GM12872 (cell line): ENCODE results near the gene CAPN5.

Source experiments
- CTCF ChIP-seq: IDR thresholded peaks from 3 replicates; pipeline ENCODE4 v1.5.1; 2011; ENCODE audit warnings: low read depth, mild to moderate bottlenecking, low read length, moderate library complexity; ENCODE audit not compliant: insufficient read depth

CAPN5 gene

GRCh38 chr11:77087723-77088225 is 21.0 kb downstream of the CAPN5 start:
- no peak for TF ChIP-seq CTCF

GRCh38 chr11:77088236-77089003 is 21.6 kb downstream of the CAPN5 start:
- TF ChIP-seq CTCF, result no peak

- TF ChIP-seq CTCF, result no peak
Measured at GRCh38 chr11:77089004-77089545, 22.3 kb downstream of the CAPN5 start.

- TF ChIP-seq CTCF, result no peak
Measured at GRCh38 chr11:77090046-77090372, 23.2 kb downstream of the CAPN5 start.

- TF ChIP-seq CTCF, result no peak
Measured at GRCh38 chr11:77090373-77091111, 23.8 kb downstream of the CAPN5 start.

- peak; percentile 95 for TF ChIP-seq CTCF
Measured at GRCh38 chr11:77091146-77091940, 24.6 kb downstream of the CAPN5 start.

- TF ChIP-seq CTCF, result no peak
Measured at GRCh38 chr11:77092382-77092781, 25.6 kb downstream of the CAPN5 start.
